H9 (cell line): Measurements from ENCODE around the gene ZNF680. TPM values are rescaled to one million over a fixed set of nuclear protein-coding genes. Genes with fewer than 3 reads are reported as not detected.

ENCODE experiments used
- DNase-seq: peaks from one replicate; pipeline ENCODE4 v3.0.0-alpha.2; 2017
- H2AFZ ChIP-seq: one replicate; pipeline ENCODE4 v1.6.1; 2013; ENCODE audit warnings: mild to moderate bottlenecking, low read length, control low read depth, moderate library complexity
- H2AK5ac ChIP-seq: 2 replicates; pipeline ENCODE4 v1.6.1; 2013; ENCODE audit warnings: low read length, control low read depth, mixed read lengths; ENCODE audit not compliant: insufficient read length
- H2BK120ac ChIP-seq: one replicate; pipeline ENCODE4 v1.6.1; 2013; ENCODE audit warnings: low read depth, mild to moderate bottlenecking, low read length, control low read depth, inconsistent platforms; ENCODE audit not compliant: poor library complexity, severe bottlenecking
- H2BK12ac ChIP-seq: 2 replicates; pipeline ENCODE4 v1.6.1; 2013; ENCODE audit warnings: low read length, control low read depth, mixed read lengths, low read depth; ENCODE audit not compliant: insufficient read length
- H2BK15ac ChIP-seq: 2 replicates; pipeline ENCODE4 v1.6.1; 2013; ENCODE audit warnings: low read depth, low read length, control low read depth
- H2BK20ac ChIP-seq: one replicate; pipeline ENCODE4 v1.6.1; 2013; ENCODE audit warnings: low read depth, mild to moderate bottlenecking, low read length, control low read depth, inconsistent platforms; ENCODE audit not compliant: poor library complexity, severe bottlenecking
- H2BK5ac ChIP-seq: 2 replicates; pipeline ENCODE4 v1.6.1; 2013; ENCODE audit warnings: low read length, control low read depth, mixed read lengths; ENCODE audit not compliant: insufficient read length
- H3K14ac ChIP-seq: 2 replicates; pipeline ENCODE4 v1.6.1; 2013; ENCODE audit warnings: low read length, control low read depth; ENCODE audit not compliant: insufficient read depth
- H3K18ac ChIP-seq: 2 replicates; pipeline ENCODE4 v1.6.1; 2013; ENCODE audit warnings: low read depth, mild to moderate bottlenecking, mixed read lengths, low read length, control low read depth; ENCODE audit not compliant: insufficient read length
- H3K23ac ChIP-seq: 2 replicates; pipeline ENCODE4 v1.6.1; 2013; ENCODE audit warnings: low read length, control low read depth, mixed read lengths, low read depth; ENCODE audit not compliant: insufficient read length
- H3K23me2 ChIP-seq: 2 replicates; pipeline ENCODE4 v1.6.1; 2013; ENCODE audit warnings: low read depth, mild to moderate bottlenecking, mixed read lengths, low read length, control low read depth; ENCODE audit not compliant: insufficient read length, poor library complexity, severe bottlenecking
- H3K27ac ChIP-seq: 2 replicates; pipeline ENCODE4 v1.5.1; 2013; ENCODE audit warnings: low read length, control low read depth, mixed read lengths, low read depth; ENCODE audit not compliant: insufficient read length
- H3K27me3 ChIP-seq: 2 replicates; pipeline ENCODE4 v1.6.1; 2013; ENCODE audit warnings: low read length, control low read depth, inconsistent platforms; ENCODE audit not compliant: insufficient read depth
- H3K4ac ChIP-seq: 2 replicates; pipeline ENCODE4 v1.6.1; 2013; ENCODE audit warnings: low read depth, mild to moderate bottlenecking, control low read depth, inconsistent platforms, low read length, moderate library complexity
- H3K4me1 ChIP-seq: 2 replicates; pipeline ENCODE4 v1.6.1; 2013; ENCODE audit warnings: low read length, control low read depth, inconsistent platforms; ENCODE audit not compliant: insufficient read depth
- H3K4me2 ChIP-seq: 2 replicates; pipeline ENCODE4 v1.6.1; 2013; ENCODE audit warnings: low read length, control low read depth, mixed read lengths; ENCODE audit not compliant: insufficient read length, insufficient read depth
- H3K56ac ChIP-seq: 2 replicates; pipeline ENCODE4 v1.6.1; 2013; ENCODE audit warnings: low read depth, mild to moderate bottlenecking, mixed read lengths, low read length, control low read depth; ENCODE audit not compliant: insufficient read length
- H3K79me1 ChIP-seq: 2 replicates; pipeline ENCODE4 v1.6.1; 2013; ENCODE audit warnings: low read depth, mild to moderate bottlenecking, moderate library complexity, low read length, control low read depth, inconsistent platforms; ENCODE audit not compliant: insufficient read depth, poor library complexity, severe bottlenecking
- H3K79me2 ChIP-seq: 2 replicates; pipeline ENCODE4 v1.6.1; 2013; ENCODE audit warnings: low read length, control low read depth, inconsistent platforms; ENCODE audit not compliant: insufficient read depth
- H3K9ac ChIP-seq: 2 replicates; pipeline ENCODE4 v1.6.1; 2013; ENCODE audit warnings: low read length, control low read depth, mixed read lengths; ENCODE audit not compliant: insufficient read length; ENCODE audit errors: extremely low read depth
- H3K9me3 ChIP-seq: one replicate; pipeline ENCODE4 v1.6.1; 2013; ENCODE audit warnings: low read depth, low read length, inconsistent platforms; ENCODE audit not compliant: control insufficient read depth
- H3T11ph ChIP-seq: one replicate; pipeline ENCODE4 v1.6.1; 2013; ENCODE audit warnings: mild to moderate bottlenecking, low read length, control low read depth, inconsistent platforms
- H4K20me1 ChIP-seq: one replicate; pipeline ENCODE4 v1.6.1; 2013; ENCODE audit not compliant: control insufficient read depth, insufficient read length, insufficient read depth
- H4K5ac ChIP-seq: 2 replicates; pipeline ENCODE4 v1.6.1; 2013; ENCODE audit warnings: low read depth, mild to moderate bottlenecking, mixed read lengths, low read length, control low read depth; ENCODE audit not compliant: insufficient read length
- H4K8ac ChIP-seq: replicated peaks from 2 replicates; pipeline ENCODE4 v1.6.1; 2013; ENCODE audit warnings: low read length, control low read depth, mixed read lengths, low read depth; ENCODE audit not compliant: insufficient read length
- H4K91ac ChIP-seq: 2 replicates; pipeline ENCODE4 v1.6.1; 2013; ENCODE audit warnings: low read depth, mild to moderate bottlenecking, moderate library complexity, mixed read lengths, low read length, control low read depth; ENCODE audit not compliant: insufficient read length
- H3K27ac Mint-ChIP-seq, 3 experiments: 2 replicates in 2 of 3; 3 replicates in 1 of 3; pipeline ENCODE4 v1.8.0; 2020 to 2021; ENCODE audit warnings: mixed read lengths in 3 of 3, mild to moderate bottlenecking in 1 of 3, moderate library complexity in 1 of 3
- H3K27me3 Mint-ChIP-seq: 2 replicates; pipeline ENCODE4 v1.8.0; 2021; ENCODE audit warnings: low read depth, mild to moderate bottlenecking, moderate library complexity, mixed read lengths
- H3K36me3 Mint-ChIP-seq, 3 experiments: 2 replicates in 2 of 3; 3 replicates in 1 of 3; pipeline ENCODE4 v1.8.0; 2020 to 2021; ENCODE audit warnings: low read depth in 3 of 3, mixed read lengths in 3 of 3; ENCODE audit not compliant: insufficient read depth in 1 of 3
- H3K4me1 Mint-ChIP-seq, 2 experiments: 2 replicates each; pipeline ENCODE4 v1.8.0; 2020; ENCODE audit warnings: mixed read lengths in 2 of 2
- H3K4me3 Mint-ChIP-seq, 2 experiments: 2 replicates in 1 of 2; 3 replicates in 1 of 2; pipeline ENCODE4 v1.8.0; 2020 to 2021; ENCODE audit warnings: mild to moderate bottlenecking in 2 of 2, mixed read lengths in 2 of 2, moderate library complexity in 1 of 2
- H3K9me3 Mint-ChIP-seq, 2 experiments: 2 replicates in 1 of 2; 3 replicates in 1 of 2; pipeline ENCODE4 v1.8.0; 2020; ENCODE audit warnings: mild to moderate bottlenecking in 2 of 2, mixed read lengths in 2 of 2, moderate library complexity in 1 of 2
- CTCF ChIP-seq: fragments of 200-600 bp; sonication (generic); conservative IDR thresholded peaks from 3 replicates; pipeline ENCODE4 v1.8.0; 2021; ENCODE audit warnings: antibody characterized with exemption, mild to moderate bottlenecking
- WGBS: extraction: QIAGEN DNeasy Blood & Tissue Kit; methylation state at CpG from one replicate; pipeline ENCODE4 v1.1.7; 2013; ENCODE audit warnings: missing lambda C conversion rate, low lambda C conversion rate, mixed read lengths; ENCODE audit not compliant: insufficient read length; ENCODE audit errors: extremely low coverage; 5-methylcytosine and 5-hydroxymethylcytosine counted together
- total RNA-seq: library from RNA; stranded (reverse); gene quantifications from 2 replicates; pipeline ENCODE4 v1.2.1, GENCODE V29; 2021

The ZNF680 gene
- total RNA-seq, 1 experiment from 2014 or later = 21.3 TPM

GRCh38 chr7:64516451-64516850, 46.4 kb downstream of the ZNF680 start:
- H3K36me3 Mint-ChIP-seq = peaks cover 51 to 86% (median 86%) of the 10 kb centered on the region in 3 experiments
- H3K4me1 Mint-ChIP-seq = no peaks in the 10 kb centered on the region
- Histone ChIP-seq H2BK12ac (no peak overlapping the region), H4K8ac (no peak overlapping the region), H4K5ac (no peak overlapping the region), H2BK20ac (no peak overlapping the region), H3K79me2 (0 out of 2 replicates have a peak, but pooled peaks cover 1% of the 10 kb centered on the region), H3K18ac (no peak overlapping the region), H2AFZ (no peak overlapping the region), H3K14ac (no peak overlapping the region), H2BK15ac (no peak overlapping the region), H3K4me2 (no peak overlapping the region), H2BK120ac (no peak overlapping the region), H3K4ac (no peak overlapping the region), H3K27me3 (no peaks in the 10 kb centered on the region), H3T11ph (no peak overlapping the region), H3K79me1 (no peaks in the 10 kb centered on the region), H3K56ac (no peak overlapping the region), H3K27ac (no peak overlapping the region), H2BK5ac (no peak overlapping the region), H3K4me1 (no peaks in the 10 kb centered on the region), H3K9me3 (peaks cover 36% of the 10 kb centered on the region), H4K91ac (no peak overlapping the region), H3K9ac (no peak overlapping the region), H2AK5ac (no peak overlapping the region), H3K23ac (no peak overlapping the region), H4K20me1 (no peaks in the 10 kb centered on the region), H3K23me2 (no peaks in the 10 kb centered on the region)
- DNase-seq = no peak
- H3K4me3 Mint-ChIP-seq = no peak overlapping the region
- no peaks in the 10 kb centered on the region; the same call in 1 of the 2 replicates for H3K27me3 Mint-ChIP-seq
- WGBS = no CpG with 5 or more reads among the region's 2 CpGs
- H3K9me3 Mint-ChIP-seq = peaks cover 82 to 89% of the 10 kb centered on the region in 2 experiments
- H3K27ac Mint-ChIP-seq = no peak overlapping the region
- no peak for TF ChIP-seq CTCF
